ENCODE data around the gene DLAT.
"Not testable (repeated sequence)": the region's sequence is repeated elsewhere in the genome, so short reads cannot be mapped to it uniquely, and the experiment has no call there.

DLAT gene

DNA sequence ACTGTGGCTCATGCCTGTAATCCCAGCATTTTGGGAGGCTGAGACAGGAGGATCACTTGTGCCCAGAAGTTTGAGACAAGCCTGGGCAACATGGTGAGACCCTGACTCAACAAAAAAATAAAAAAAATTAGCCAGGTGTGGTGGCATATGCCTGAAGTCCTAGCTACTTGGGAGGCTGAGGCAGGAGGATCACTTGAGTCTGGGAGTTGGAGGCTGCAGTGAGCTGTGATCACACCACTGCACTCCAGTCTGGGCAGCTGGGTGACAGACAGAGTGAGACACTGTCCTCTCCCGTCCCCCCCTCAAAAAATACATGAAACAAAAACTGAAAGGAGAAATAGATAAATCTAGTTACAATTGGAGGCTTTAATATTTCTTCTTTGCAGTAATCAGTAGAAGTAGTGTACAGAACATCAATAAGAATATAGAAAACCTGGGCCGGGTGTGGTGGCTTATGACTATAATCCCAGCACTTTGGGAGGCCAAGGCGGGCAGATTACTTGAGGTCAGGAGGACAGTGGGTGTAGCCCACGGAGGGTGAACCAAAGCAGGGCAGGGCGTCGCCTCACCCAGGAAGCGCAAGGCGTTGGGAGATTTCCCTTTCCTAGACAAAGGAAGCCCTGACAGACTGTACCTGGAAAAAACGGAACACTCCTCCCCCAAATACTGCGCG lies 19.6 kb upstream of the DLAT start:
- DNase-seq = no peak

DNA sequence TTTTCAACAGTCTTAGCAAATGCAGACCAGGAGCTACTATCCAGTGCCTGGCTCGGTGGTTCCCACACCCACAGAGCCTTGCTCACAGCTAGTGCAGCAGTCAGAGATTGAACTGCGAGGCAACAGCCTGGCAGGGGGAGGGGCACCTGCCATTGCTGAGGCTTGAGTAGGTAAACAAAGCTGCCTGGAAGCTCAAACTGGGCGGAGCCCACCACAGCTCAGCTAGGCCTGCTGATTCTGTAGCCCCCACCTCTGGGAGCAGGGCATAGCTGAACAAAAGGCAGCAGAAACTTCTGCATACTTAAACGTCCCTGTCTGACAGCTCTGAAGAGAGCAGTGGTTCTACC lies 19.1 kb upstream of the DLAT start:
- DNase-seq = not testable (repeated sequence)

DNA sequence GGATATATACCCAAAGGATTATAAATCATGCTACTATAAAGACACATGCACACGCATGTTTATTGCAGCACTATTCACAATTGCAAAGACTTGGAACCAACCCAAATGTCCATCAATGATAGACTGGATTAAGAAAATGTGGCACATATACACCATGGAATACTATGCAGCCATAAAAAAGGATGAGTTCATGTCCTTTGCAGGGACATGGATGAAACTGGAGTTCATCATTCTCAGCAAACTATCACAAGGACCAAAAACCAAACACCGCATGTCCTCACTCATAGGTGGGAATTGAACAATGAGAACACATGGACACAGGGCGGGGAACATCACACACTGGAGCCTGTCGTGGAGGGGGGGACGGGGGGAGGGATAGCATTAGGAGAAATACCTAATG lies 13.8 kb upstream of the DLAT start:
- not testable (repeated sequence) for DNase-seq

DNA sequence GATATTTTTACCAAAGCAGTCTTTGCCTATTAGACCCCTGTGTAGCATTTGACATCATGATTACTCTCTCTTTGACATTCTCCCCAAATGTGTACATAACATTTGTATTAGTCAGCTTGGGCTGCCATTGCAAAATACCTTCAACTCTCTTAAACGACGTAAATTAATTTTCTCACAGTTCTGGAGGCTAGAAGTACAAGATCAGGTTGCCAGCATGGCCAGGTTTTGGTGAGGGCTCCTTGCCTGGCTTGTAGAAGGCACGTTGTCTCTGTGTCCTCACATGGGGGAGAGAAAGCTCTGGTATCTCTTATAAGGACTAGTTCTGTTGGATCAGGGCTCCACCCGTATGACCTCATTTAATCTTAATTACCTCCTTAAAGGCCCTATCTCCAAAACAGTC lies 12.3 kb upstream of the DLAT start:
- DNase-seq = no peak

DNA sequence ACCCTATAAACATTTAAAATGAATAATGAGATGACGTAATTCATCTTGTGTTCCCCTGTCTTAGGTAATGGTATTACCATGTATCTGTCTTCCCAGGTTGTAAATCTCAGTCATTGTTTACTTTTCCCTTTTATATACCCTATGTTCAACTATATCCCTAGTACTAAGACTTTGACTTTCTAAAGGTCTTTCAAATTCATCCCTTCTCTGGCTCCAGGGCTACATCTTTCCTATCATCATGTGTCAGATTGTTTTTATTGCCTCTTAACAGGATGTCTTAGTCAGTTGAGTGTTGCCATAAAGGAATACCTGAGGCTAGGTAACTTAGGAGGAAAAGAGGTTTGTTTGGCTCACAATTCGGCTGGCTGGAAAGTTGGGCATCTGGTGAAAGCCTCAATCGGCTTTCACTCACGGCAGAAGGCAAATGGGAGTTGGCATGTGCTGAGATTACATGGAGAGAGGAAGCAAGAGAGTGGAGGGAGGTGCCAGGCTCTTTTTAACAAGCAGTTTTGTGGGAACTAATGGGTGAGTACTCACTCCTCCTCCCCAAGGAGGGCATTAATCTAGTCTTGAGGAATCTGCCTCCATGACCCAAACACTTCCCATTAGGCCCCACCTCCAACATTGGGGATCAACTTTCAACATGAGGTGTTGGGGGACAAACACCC lies 11.6 kb upstream of the DLAT start:
- no peak for DNase-seq

DNA sequence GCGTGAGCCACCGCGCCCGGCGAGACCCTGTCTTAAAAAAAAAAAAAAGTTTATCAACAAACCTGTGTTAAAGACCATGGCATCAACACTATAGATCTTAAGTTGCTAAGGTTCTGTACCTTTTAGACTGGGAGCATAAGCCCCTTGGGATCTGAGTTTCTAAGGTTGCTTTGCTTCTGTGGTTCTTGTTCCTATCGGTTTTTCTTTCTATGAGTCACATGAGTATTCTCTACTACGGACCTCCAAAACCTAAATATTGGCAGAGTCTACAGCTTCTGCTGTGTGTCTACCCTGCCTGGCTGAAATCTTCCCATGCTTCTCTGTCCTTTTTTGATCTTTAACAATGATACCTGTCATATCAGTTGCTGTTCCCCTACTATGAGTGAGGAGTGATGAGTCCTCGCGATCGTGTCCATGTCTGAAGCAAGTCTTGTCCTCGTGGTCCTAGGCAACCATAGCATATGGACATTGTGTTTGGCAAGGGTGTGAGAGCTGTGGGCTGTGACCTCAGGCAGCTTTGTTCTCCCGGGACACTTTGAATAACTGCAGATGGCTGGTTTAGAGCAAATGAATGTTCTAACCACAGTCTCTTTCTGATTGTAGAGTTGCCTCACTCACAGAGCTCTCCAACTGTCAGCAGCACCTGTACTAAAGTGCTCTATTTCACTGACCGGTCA lies 9.0 kb upstream of the DLAT start:
- DNase-seq = no peak

DNA sequence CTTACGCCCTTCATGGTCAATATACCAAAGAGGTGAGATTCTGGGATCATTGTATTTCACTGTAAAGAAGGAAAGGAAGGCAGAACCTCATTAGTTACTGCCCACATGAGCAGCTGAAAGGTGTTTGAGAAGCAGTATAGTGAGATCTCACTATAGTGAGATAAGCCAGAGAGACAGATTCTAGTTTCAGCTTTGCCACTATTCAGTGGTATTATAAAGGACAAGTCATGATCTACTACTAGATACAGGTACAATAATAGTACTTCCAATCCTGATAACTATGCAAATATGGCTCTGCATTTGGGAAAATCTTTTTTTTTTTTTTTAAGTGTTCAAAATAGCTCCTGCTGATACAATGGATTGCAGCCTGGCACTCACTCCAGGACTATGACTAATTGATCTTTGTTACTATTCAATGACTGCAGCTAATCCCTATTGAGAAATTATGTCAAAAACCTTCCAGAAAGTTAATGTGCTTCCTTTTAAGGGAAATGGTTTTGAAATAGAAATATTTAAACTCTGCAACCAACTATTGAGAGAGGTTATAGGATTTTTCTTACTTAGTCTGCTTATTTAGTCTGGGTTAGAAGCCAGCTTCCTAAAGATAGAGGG lies 8.3 kb upstream of the DLAT start:
- DNase-seq = no peak

DNA sequence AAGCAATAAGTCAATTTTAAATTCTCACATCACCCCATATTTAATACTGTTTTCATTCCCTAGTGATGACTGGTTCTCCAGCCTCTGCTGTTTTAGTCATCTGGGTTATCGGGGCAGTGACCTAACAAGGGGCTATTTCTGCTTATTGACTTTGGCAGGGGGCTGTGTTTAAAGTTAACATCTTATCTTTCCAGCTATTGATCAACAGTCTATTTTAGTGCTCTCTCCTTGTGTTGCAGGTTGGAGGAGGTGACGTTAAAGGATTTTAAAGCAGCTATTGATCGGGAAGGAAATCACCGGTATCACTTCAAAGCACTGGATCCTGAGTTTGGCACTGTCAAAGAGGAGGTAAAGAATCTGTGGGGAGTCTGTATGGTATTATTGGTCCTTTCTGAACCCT lies 7.7 kb upstream of the DLAT start:
- DNase-seq = no peak

DNA sequence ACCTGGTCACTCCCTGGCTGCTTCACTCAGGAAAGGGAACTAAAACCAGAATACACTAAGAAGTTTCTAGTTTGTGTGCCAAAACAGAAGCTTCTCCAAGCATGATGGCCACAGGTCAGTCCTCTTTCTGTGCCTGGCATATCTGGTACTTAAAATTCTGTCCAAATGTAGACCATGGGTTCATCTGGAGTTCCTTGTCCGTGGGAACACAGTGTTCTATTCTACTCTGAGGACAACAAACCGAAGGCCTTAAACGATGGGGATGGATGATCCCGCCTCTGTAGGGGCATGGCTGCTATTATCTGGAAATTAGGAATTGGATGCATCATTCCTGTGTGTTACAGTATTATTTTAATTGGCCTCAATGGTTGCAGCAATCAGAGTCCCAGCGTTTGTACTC lies 6.1 kb upstream of the DLAT start:
- DNase-seq = no peak

DNA sequence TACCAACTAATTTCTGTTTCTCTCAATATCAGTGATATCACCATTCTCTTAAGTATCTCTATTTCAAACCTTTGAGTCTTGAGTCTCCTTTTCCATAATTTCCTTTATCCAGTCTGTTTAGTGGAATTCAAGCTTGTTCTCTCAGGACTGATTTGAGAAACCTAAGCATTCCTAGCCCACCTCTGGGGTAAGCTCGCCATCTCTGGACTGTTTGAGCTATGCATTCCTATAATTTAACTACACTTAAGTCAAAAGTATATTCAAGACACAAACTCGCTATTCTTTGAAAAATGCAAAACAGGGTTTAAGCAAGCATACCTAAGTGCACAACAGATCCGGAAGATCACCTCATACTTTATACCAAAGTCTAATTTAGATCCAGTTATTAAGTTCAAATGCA lies 2.1 kb upstream of the DLAT start:
- DNase-seq = no peak

DNA sequence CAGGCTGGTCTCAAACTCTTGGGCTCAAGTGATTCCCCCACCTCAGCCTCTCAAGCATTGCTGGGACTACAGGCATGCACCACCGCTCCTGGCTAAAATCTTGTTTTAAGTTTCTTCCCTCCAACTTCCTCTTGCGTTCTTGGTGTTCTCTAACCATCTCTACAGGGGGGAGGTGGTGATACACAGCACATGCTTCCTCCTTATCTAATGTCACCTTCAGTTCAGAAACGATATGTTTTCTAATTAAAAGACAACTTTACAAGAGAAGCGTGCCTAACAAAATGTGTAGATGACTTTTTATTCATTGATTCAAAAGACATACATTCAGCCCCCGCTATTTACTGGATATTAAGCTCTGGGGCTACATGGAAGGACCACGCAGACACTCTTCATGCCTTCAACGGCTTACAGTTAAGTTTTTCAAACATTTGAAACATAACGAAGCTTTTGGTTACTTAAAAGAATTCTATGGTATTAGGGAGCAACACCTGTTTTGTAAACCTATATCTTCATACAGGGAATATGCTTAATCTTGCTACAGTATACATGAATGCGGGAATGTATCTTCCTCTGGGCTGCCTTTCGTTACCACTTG lies 933 bp upstream of the DLAT start:
- DNase-seq = no peak

DNA sequence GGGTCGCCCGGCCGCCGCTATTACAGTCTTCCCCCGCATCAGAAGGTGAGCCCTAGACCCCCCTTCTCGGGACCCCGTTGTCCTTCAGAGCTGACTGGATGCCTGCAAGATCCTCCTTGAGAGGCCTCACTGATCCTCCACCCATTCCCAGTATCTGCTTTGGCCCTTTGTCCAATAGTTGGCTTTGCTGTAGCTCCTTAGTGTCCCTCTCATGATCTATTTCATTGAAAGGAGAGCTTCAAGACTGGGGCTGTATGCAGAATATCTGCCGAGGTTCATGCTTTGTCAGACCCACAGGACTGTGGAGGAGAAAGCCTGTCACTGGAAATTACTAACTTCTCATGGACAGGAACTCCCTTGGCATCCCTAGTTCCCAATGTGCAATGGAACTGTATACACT lies 499 bp downstream of the DLAT start:
- no peak for DNase-seq

DNA sequence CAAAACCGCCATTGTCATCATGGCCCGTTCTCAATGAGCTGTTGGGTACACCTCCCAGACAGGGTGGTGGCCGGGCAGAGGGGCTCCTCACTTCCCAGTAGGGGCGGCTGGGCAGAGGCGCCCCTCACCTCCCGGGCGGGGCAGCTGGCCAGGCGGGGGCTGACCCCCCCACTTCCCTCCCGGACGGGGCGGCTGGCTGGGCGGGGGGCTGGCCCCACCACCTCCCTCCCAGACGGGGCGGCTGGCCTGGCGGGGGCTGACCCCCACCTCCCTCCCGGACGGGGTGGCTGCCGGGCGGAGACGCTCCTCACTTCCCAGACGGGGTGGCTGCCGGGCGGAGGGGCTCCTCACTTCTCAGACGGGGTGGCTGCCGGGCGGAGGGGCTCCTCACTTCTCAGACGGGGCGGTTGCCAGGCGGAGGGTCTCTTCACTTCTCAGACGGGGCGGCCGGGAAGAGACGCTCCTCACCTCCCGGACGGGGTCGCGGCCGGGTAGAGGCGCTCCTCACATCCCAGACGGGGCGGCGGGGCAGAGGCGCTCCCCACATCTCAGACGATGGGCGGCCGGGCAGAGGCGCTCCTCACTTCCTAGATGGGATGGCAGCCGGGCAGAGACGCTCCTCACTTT lies 1.7 kb downstream of the DLAT start:
- not testable (repeated sequence) for DNase-seq

DNA sequence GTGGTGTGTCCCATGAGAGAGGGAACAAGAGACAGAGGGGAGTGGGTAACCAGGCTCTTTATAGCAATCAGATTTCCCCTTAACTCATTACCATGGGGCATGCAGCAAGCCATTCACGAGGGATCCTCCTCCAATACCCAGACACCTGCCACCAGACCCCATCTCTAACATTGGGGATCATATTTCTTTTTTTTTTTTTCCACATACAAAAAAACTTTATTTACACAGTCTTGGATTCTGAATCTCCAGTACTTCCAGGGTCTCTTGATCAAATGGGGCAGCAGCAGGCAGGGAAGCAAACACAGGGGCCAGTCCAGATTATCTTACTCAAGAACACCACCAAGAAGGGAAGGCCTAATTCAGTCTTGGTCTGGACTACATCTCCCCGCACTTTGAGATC lies 4.3 kb downstream of the DLAT start:
- no peak for DNase-seq

DNA sequence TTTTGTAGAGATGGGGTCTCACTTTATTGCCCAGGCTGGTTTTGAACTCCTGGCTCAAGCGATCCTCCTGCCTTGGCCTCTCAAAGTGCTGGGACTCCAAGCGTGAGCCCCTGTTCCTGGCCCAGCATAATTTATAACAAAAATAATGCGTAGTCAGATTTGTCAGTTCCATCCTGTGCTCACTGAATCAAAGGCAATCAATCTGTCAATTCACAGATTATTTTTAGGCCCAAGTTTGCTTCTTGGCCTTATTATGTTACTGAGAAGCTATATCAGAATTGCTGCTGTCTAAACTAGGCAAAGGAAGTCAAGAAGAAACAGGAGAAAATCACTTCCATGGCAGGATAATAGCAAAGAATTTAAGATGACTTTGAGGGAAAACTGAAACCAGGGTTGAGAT lies 8.7 kb downstream of the DLAT start:
- DNase-seq = no peak

DNA sequence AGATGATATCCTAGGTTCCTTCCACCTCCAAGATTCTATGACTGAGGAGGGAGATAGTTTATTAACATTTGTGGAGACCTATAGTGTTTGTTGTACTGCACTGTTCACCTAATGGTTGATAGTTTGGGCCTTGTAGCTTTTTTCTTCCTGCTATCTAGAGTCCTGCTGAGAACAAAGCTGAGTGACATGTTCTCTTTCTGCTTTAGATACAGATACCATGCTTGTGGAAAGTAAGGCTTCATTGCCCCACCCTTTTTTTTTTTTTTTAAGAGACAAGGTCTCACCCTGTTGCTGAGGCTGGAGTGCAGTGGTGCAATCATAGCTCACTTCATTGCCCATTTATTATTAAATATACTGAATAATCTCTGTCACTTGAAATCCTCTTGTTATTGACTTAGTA lies 12.3 kb downstream of the DLAT start:
- DNase-seq = no peak

DNA sequence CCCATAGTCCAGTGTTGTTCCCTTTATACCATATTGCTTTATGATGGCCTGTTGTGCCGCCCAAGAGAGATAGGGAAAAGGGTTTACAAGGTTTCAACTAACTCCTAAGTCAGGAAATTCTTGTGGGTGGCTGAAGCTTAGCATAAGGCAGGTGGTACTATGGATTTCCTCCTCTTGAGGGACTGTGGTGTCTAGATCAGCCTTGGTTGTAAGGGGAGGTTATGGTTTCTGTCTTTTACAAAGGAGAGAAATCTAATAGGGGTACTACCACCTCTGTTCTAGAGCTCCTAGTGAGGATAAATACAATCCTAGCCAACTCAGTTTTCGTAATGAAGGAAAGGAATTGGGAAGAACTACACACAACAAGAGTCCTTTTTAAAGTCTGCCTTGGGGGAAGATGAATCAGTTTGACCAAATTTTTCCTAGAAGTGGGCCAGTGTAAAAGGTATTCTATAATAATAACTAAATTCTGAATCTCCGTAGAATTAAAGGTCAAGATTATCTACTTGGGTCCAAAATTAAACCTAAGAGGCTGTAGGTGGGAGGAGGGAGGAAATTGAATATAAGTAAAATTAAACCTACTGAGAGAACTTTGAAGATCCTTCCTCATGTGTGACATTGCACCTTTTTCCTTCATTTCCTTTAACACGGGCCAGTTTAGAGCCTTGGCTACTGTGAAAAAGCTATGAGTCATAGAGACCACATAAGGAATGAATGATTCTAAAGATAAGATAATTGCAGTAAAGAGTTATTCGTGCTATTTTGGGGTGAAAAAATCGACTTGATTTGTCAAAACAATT lies 17.2 kb downstream of the DLAT start:
- DNase-seq = no peak

DNA sequence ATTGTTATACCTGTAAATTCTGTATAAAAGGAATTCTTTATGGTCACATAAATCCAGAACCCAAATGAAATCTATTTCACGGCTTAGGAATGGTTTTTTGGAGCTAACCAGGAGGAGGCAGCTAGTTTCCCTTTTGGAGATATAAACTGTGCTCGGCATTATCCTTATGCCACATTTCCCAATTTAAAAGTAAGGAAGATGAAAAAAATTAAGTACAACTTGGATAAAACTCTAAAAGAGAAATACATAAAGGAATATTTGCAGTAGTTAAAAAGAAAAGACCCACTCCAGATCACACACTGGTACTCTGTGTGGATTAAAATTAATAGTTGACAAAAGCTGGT lies 17.7 kb downstream of the DLAT start:
- DNase-seq = no peak

DNA sequence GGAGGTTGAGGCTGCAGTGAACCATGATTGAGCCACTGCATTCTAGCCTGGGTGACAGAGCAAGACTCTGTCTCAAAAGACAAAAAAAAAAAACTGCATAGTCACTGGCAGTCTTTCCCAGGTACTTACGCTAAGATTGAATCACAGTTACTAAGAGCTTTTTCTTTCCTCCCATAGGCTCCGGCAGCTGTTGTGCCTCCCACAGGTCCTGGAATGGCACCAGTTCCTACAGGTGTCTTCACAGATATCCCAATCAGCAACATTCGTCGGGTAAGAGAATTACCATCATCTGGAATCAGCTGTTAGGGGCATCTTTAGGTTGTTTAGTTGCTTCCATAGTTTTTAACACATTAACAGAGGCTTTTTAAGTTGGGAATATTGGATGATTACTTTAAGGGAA lies 19.8 kb downstream of the DLAT start:
- DNase-seq = no peak

DNA sequence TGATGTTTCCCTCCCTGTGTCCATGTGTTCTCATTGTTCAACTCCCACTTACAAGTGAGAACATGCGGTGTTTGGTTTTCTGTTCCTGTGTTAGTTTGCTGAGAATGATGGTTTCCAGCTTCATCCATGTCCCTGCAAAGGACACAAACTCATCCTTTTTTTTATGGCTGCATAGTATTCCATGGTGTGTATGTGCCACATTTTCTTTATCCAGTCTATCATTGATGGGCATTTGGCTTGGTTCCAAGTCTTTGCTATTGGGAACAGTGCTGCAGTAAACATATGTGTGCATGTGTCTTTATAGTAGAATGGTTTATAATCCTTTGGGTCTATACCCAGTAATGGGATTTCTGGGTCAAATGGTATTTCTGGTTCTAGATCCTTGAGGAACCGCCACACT lies 21.4 kb downstream of the DLAT start:
- not testable (repeated sequence) for DNase-seq

DNA sequence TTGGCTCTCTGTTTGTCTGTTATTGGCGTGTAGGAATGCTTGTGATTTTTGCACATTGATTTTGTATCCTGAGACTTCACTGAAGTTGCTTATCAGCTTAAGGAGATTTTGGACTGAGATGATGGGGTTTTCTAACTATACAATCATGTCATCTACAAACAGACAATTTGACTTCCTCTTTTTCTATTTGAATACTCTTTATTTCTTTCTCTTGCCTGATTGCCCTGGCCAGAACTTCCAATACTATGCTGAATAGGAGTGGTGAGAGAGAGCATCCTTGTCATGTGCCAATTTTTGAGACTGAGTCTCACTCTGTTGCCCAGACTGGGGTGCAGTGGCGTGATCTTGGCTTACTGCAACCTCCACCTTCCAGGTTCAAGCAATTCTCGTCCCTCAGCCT lies 23.0 kb downstream of the DLAT start:
- not testable (repeated sequence) for DNase-seq

DNA sequence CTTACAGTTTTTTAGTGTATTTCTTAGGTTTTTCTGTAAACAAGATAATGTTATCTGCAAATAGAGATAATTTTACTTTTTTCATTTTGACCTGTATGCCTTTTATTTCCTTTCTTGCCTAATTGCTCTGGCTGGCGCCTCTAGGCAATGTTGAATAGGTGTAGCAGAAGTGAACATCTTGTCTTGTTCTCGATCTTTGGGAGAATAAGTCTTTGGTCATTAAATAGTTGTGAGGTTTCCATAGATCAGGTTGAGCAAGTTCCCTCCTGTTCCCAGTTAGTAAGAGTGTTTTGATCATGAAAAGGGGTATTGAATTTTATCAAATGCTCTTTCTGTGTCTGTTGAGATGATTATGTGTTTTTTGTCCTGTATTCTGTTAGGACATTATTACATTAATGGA lies 24.6 kb downstream of the DLAT start:
- no peak for DNase-seq

DNA sequence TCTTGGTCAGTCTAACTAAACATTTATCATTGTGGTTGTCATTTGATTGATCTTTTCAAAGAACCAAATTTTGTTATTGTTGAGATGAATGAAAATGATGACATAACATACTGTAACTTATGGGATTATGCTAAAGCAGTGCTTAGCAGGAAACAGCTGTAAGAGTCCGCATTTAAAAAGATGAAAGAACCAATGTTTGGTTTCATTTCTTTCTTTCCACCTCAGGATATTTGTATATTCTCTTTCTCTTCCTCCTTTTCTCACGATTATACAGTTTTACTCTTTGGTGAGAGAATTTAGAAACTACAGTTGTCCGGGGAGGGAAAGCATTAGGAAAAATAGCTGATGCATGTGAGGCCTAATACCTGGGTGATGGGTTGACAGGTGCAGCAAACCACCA lies 25.5 kb downstream of the DLAT start:
- DNase-seq = no peak
